ENCODE data around the gene TMEM225B. TPM values are rescaled to one million over a fixed set of nuclear protein-coding genes. Genes with fewer than 3 reads are reported as not detected.
"Not testable (repeated sequence)": the region's sequence is repeated elsewhere in the genome, so short reads cannot be mapped to it uniquely, and the experiment has no call there.

TMEM225B gene
- 1.3 TPM for polyA plus RNA-seq
- long read RNA-seq, donor 1 = 0 reads
- long read RNA-seq, donor 2 = 0 reads
- long read RNA-seq, donor 3 = 0 reads
- long read RNA-seq, donor 4 = 0 reads
- long read RNA-seq, donor 5 = 0 reads
- long read RNA-seq, donor 6 = 0 reads
- long read RNA-seq, donor 7 = 0 reads
- long read RNA-seq, donor 8 = 0 reads
- long read RNA-seq, donor 9 = 0 reads
- long read RNA-seq, donor 10 = 0 reads
- long read RNA-seq, donor 11 = 0 reads

GRCh38 chr7:99597762-99598501, at the start of gene TMEM225B:
Gene TMEM225B (plus strand): TSS chr7:99598267. CDS start chr7:99604389, 6,122 bp downstream.
- H3K4me3 ChIP-seq (ENCODE audit: low read length) = no peak within 1 kb of the TSS
- H3K27ac ChIP-seq (ENCODE audit: low read length) = no peak within 1 kb of the TSS
- no peaks in the 10 kb centered on the region for H3K27me3 ChIP-seq (ENCODE audit: control insufficient read depth, insufficient read depth, low read length)
- no peak for DNase-seq
- no peaks in the 10 kb centered on the region for H3K9me3 ChIP-seq (ENCODE audit: control insufficient read depth, low read depth, low read length)
- 100% methylated on average over 1 of the region's 34 CpGs for WGBS (ENCODE audit: insufficient coverage, low lambda C conversion rate)
- no peaks in the 10 kb centered on the region for H3K4me1 ChIP-seq (ENCODE audit: control insufficient read depth, insufficient read depth, low read length)
- no peaks in the 10 kb centered on the region for H3K36me3 ChIP-seq (ENCODE audit: control insufficient read depth, insufficient read depth, low read length)

DNA sequence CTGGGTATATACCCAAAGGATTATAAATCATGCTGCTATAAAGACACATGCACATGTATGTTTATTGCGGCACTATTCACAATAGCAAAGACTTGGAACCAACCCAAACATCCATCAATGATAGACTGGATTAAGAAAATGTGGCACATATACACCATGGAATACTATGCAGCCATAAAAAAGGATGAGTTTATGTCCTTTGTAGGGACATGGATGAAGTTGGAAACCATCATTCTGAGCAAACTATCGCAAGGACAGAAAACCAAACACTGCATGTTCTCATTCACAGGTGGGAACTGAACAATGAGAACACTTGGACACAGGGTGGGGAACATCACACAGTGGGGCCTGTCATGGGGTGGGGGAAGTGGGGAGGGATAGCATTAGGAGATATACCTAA, 48.5 kb upstream of the TMEM225B start:
- H3K27me3 ChIP-seq (ENCODE audit: control insufficient read depth, insufficient read depth, low read length); DNase-seq; H3K4me1 ChIP-seq (ENCODE audit: control insufficient read depth, insufficient read depth, low read length); H3K4me3 ChIP-seq (ENCODE audit: low read length); H3K27ac ChIP-seq (ENCODE audit: low read length); H3K9me3 ChIP-seq (ENCODE audit: control insufficient read depth, low read depth, low read length): not testable (repeated sequence)
- WGBS (ENCODE audit: insufficient coverage, low lambda C conversion rate) = no CpG with 5 or more reads among the region's 2 CpGs
- peaks cover 11% of the 10 kb centered on the region for H3K36me3 ChIP-seq (ENCODE audit: control insufficient read depth, insufficient read depth, low read length)

DNA sequence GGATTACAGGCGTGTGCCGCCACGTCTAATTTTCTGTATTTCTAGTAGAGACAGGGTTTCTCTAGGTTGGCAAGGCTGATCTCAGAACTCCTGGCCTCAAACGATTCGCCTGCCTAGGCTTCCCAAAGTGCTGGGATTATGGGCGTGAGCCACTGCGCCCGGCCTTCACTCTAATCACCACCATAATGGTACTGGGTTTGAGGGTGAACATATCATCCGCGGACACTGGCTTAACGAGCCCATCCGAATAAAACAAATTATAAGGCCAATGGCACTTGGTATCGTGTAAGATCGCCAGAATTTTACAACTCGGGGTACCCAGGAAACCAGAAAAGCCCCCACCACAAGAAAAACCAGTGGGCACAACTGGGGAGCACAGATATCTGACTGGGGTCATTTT, 46.7 kb upstream of the TMEM225B start:
- peaks cover 5% of the 10 kb centered on the region for H3K9me3 ChIP-seq (ENCODE audit: control insufficient read depth, low read depth, low read length)
- no peaks in the 10 kb centered on the region for H3K27me3 ChIP-seq (ENCODE audit: control insufficient read depth, insufficient read depth, low read length)
- peak overlapping the region; percentile 97 for H3K4me3 ChIP-seq (ENCODE audit: low read length)
- no peaks in the 10 kb centered on the region for H3K4me1 ChIP-seq (ENCODE audit: control insufficient read depth, insufficient read depth, low read length)
- WGBS (ENCODE audit: insufficient coverage, low lambda C conversion rate) = no CpG with 5 or more reads among the region's 15 CpGs
- H3K27ac ChIP-seq (ENCODE audit: low read length) = peak overlapping the region; percentile 60
- peaks cover 11% of the 10 kb centered on the region for H3K36me3 ChIP-seq (ENCODE audit: control insufficient read depth, insufficient read depth, low read length)
- peak in 1 of 2 donors; percentile 44 for DNase-seq

- peaks cover 5% of the 10 kb centered on the region for H3K9me3 ChIP-seq (ENCODE audit: control insufficient read depth, low read depth, low read length)
- H3K27ac ChIP-seq (ENCODE audit: low read length) = peak within 1 kb of the TSS; percentile 60
- DNase-seq = peak; percentile 93 to 95
- WGBS (ENCODE audit: insufficient coverage, low lambda C conversion rate) = 0% methylated on average over 4 of the region's 37 CpGs
- no peaks in the 10 kb centered on the region for H3K4me1 ChIP-seq (ENCODE audit: control insufficient read depth, insufficient read depth, low read length)
- peaks cover 11% of the 10 kb centered on the region for H3K36me3 ChIP-seq (ENCODE audit: control insufficient read depth, insufficient read depth, low read length)
- H3K4me3 ChIP-seq (ENCODE audit: low read length) = peak within 1 kb of the TSS; percentile 97
- H3K27me3 ChIP-seq (ENCODE audit: control insufficient read depth, insufficient read depth, low read length) = no peaks in the 10 kb centered on the region
These were observed 46.2 kb upstream of the TMEM225B start, which contains the start of gene FAM200A for GRCh38 chr7:99551767-99552463. Gene FAM200A (minus strand): TSS chr7:99552114. CDS start chr7:99548407, 3,707 bp downstream.

DNA sequence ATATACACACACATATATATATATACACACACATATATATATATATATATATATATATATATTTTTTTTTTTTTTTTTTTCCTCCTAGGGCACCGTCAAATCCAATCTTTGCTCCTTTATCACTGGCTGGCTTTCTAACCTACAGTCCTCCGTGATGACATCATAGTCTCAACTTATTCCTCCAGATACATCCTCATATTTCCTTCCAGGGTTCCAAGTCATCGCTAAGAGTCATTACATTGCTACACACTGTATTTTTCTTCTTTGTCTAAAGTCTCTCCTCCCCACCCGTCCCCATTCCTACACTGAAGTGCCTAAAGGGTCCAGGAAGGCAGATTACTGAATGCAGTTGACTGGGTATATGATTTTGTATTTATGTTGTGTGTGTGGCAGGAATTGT, 45.0 kb upstream of the TMEM225B start:
- H3K9me3 ChIP-seq (ENCODE audit: control insufficient read depth, low read depth, low read length) = peaks cover 5% of the 10 kb centered on the region
- no peak overlapping the region for H3K4me3 ChIP-seq (ENCODE audit: low read length)
- H3K36me3 ChIP-seq (ENCODE audit: control insufficient read depth, insufficient read depth, low read length) = peaks cover 4% of the 10 kb centered on the region
- H3K4me1 ChIP-seq (ENCODE audit: control insufficient read depth, insufficient read depth, low read length) = peaks cover 5% of the 10 kb centered on the region
- DNase-seq = no peak
- no peak overlapping the region for H3K27ac ChIP-seq (ENCODE audit: low read length)
- H3K27me3 ChIP-seq (ENCODE audit: control insufficient read depth, insufficient read depth, low read length) = no peaks in the 10 kb centered on the region
- WGBS (ENCODE audit: insufficient coverage, low lambda C conversion rate) = 100% methylated on average over 2 of the region's 4 CpGs

DNA sequence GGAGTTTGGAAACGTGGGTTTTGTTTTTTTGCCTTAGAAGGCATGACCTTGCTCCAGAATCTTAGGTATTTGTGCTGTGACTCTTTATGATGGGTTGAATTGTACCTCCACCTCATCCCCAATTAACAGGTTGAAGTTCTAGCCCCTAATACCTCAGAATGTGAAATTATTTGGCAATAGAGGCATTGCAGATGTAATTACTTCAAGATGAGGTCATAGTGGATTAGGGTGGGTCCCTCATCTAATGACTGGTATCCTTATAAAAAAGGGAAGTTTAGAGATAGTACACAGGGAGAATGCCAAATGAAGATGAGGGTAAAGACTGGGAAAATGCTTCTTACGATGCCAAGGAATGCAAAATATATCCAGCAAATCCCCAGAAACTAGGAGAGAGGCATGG, 43.1 kb upstream of the TMEM225B start:
- Histone ChIP-seq H3K4me1 (ENCODE audit: control insufficient read depth, insufficient read depth, low read length) (peaks cover 8% of the 10 kb centered on the region), H3K9me3 (ENCODE audit: control insufficient read depth, low read depth, low read length) (peaks cover 3% of the 10 kb centered on the region), H3K27me3 (ENCODE audit: control insufficient read depth, insufficient read depth, low read length) (no peaks in the 10 kb centered on the region), H3K4me3 (ENCODE audit: low read length) (no peak overlapping the region), H3K27ac (ENCODE audit: low read length) (no peak overlapping the region), H3K36me3 (ENCODE audit: control insufficient read depth, insufficient read depth, low read length) (no peaks in the 10 kb centered on the region)
- no peak for DNase-seq
- WGBS (ENCODE audit: insufficient coverage, low lambda C conversion rate) = 88% methylated on average over 1 of the region's 2 CpGs

- H3K4me3 ChIP-seq (ENCODE audit: low read length) = peak overlapping the region; percentile 99
- H3K9me3 ChIP-seq (ENCODE audit: control insufficient read depth, low read depth, low read length) = peaks cover 3% of the 10 kb centered on the region
- peak in 1 of 2 donors; percentile 15 for DNase-seq
- no peaks in the 10 kb centered on the region for H3K27me3 ChIP-seq (ENCODE audit: control insufficient read depth, insufficient read depth, low read length)
- no CpG with 5 or more reads among the region's 4 CpGs for WGBS (ENCODE audit: insufficient coverage, low lambda C conversion rate)
- H3K36me3 ChIP-seq (ENCODE audit: control insufficient read depth, insufficient read depth, low read length) = peaks cover 19% of the 10 kb centered on the region
- H3K4me1 ChIP-seq (ENCODE audit: control insufficient read depth, insufficient read depth, low read length) = peaks cover 8% of the 10 kb centered on the region
- no peak overlapping the region for H3K27ac ChIP-seq (ENCODE audit: low read length)
These were observed 40.9 kb upstream of the TMEM225B start for GRCh38 chr7:99557196-99557607.

GRCh38 chr7:99557940-99558305, 40.1 kb upstream of the TMEM225B start:
- peaks cover 26% of the 10 kb centered on the region for H3K36me3 ChIP-seq (ENCODE audit: control insufficient read depth, insufficient read depth, low read length)
- 6% methylated on average over 3 of the region's 17 CpGs for WGBS (ENCODE audit: insufficient coverage, low lambda C conversion rate)

GRCh38 chr7:99558306-99559174, 39.5 kb upstream of the TMEM225B start, which contains the start of gene ZNF655:
Gene ZNF655 (plus strand): TSS chr7:99558642. CDS start chr7:99560560, 1,918 bp downstream.
- Histone ChIP-seq H3K4me3 (ENCODE audit: low read length) (peak within 1 kb of the TSS; percentile 99), H3K36me3 (ENCODE audit: control insufficient read depth, insufficient read depth, low read length) (peaks cover 30% of the 10 kb centered on the region), H3K9me3 (ENCODE audit: control insufficient read depth, low read depth, low read length) (peaks cover 3% of the 10 kb centered on the region), H3K27me3 (ENCODE audit: control insufficient read depth, insufficient read depth, low read length) (no peaks in the 10 kb centered on the region), H3K27ac (ENCODE audit: low read length) (peak within 1 kb of the TSS; percentile 94), H3K4me1 (ENCODE audit: control insufficient read depth, insufficient read depth, low read length) (peaks cover 8% of the 10 kb centered on the region)
- WGBS (ENCODE audit: insufficient coverage, low lambda C conversion rate) = no CpG with 5 or more reads among the region's 73 CpGs
- peak; percentile 87 to 94 for DNase-seq

More at GRCh38 chr7:99557940-99558305, 40.1 kb upstream of the TMEM225B start:
- Histone ChIP-seq H3K9me3 (ENCODE audit: control insufficient read depth, low read depth, low read length) (peaks cover 3% of the 10 kb centered on the region), H3K4me1 (ENCODE audit: control insufficient read depth, insufficient read depth, low read length) (peaks cover 8% of the 10 kb centered on the region), H3K4me3 (ENCODE audit: low read length) (peak overlapping the region; percentile 99), H3K27ac (ENCODE audit: low read length) (peak overlapping the region; percentile 94), H3K27me3 (ENCODE audit: control insufficient read depth, insufficient read depth, low read length) (no peaks in the 10 kb centered on the region)
- no peak for DNase-seq

All from large intestine (tissue), 12 donors.